AG04449 (cell line): ENCODE results near the gene KAT8.
"Not testable (repeated sequence)": the region's sequence is repeated elsewhere in the genome, so short reads cannot be mapped to it uniquely, and the experiment has no call there.

Source experiments
- CTCF ChIA-PET: fragments of 350-600 bp; formaldehyde crosslinking; extraction: SDS; loops from one replicate; lab custom pipeline; 2021; ENCODE audit warnings: antibody characterized with exemption; lab: Yijun Ruan, JAX
- POLR2A ChIA-PET: fragments of 400-600, 350-600 bp; formaldehyde crosslinking; extraction: SDS; loops from one replicate; lab custom pipeline; 2020; ENCODE audit warnings: antibody characterized with exemption, inconsistent platforms; lab: Yijun Ruan, JAX
- DNase-seq: peaks from one replicate; pipeline ENCODE4 v3.0.0-alpha.2; 2010; ENCODE audit warnings: low read depth, low spot score
- H3K4me3 ChIP-seq: 2 replicates; pipeline ENCODE4 v1.5.1; 2011; ENCODE audit warnings: low read depth, mild to moderate bottlenecking, control low read depth, low read length
- TF ChIP-seq, protein P1 (sequence below): IDR thresholded peaks from one replicate; pipeline ENCODE4 v1.5.1; 2011; ENCODE audit warnings: mild to moderate bottlenecking, moderate library complexity, low read length, control low read depth, inconsistent platforms; ENCODE audit not compliant: insufficient read depth; ENCODE audit errors: missing control alignments

Gene KAT8

DNA sequence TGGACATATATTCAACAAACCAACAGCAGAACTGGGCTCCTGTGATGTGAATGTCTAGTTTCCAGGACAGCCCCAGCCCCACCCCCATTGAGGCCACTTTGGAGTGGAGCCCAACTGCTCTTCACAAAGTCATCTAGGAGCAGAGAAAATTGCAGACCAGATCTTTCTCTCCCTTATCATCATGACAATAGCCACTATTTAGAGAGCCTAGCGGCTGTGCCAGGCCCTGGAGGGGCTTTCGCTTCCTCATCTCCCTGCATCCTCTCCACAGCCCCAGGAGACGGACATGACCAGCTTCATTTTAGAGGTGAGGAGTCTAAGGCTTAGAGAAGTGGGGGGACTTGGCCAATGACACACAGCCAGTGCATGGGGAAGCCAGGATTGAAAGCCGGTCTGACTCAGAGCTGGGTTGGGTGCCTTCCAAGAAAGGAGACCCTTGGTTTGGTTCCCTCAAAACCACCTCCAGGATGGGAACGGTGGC lies 16.7 kb downstream of the KAT8 start:
- DNase-seq, result no peak
- no peak overlapping the region for H3K4me3 ChIP-seq
- TF ChIP-seq, protein P1, sequence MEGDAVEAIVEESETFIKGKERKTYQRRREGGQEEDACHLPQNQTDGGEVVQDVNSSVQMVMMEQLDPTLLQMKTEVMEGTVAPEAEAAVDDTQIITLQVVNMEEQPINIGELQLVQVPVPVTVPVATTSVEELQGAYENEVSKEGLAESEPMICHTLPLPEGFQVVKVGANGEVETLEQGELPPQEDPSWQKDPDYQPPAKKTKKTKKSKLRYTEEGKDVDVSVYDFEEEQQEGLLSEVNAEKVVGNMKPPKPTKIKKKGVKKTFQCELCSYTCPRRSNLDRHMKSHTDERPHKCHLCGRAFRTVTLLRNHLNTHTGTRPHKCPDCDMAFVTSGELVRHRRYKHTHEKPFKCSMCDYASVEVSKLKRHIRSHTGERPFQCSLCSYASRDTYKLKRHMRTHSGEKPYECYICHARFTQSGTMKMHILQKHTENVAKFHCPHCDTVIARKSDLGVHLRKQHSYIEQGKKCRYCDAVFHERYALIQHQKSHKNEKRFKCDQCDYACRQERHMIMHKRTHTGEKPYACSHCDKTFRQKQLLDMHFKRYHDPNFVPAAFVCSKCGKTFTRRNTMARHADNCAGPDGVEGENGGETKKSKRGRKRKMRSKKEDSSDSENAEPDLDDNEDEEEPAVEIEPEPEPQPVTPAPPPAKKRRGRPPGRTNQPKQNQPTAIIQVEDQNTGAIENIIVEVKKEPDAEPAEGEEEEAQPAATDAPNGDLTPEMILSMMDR, result no peak
- CTCF ChIA-PET, result interaction anchor here (1.1 kb wide), 1 partner anchor 10 kb away, joined by 3 read pairs; no protein-coding TSS in a partner anchor
- POLR2A ChIA-PET, result no interaction called here

DNA sequence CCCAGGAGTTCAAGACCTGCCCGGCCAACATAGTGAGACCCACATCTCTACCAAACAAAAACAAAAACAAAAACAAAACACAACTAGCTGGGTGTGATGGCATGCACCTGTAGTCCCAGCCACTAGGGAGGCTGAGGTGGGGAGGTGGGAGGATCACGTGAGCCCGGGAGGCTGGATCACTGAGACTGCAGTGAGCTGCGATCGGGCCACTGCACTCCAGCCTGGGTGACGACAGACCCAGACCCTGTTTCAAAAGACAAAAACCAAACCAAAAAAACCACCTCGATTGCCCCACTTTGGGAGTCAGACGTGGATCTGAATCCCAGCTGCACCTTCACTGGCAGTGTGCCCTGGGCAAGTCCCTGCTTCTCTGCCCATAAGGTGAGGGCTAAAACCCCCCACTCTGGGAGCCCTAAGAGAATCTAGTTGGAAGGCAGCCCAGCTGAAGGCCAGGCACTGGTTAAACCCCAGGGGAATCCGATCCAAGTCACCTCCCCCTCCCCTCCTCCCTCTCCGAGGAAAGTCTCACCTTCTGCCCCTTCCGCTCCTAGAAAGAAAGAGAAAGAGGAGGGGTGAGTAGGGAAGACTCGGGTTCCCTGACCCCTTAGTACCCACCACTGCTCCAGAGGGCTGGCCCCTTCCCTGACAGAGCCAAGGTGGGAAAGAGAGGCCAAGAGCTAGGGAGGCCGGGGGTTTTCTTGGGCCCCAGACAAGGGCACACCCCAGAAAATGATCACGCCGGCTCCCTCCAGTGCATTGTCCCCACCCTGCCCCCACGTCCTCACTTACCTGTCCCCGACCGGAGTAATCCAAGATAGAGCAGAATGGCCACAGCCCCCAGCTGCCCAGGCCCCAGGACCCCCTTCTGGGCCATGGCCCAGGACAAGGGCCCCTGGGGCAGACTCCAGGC lies 17.4 kb downstream of the KAT8 start:
- POLR2A ChIA-PET, result interaction anchor here (1.1 kb wide), 1 partner anchor 61 kb away, joined by 3 read pairs; the partner anchor contains the start of genes ZNF646 and ZNF668
- H3K4me3 ChIP-seq, result no peak overlapping the region
- TF ChIP-seq, protein P1, result no peak
- DNase-seq, result no peak
- CTCF ChIA-PET, result interaction anchor here (1.1 to 1.2 kb wide), 2 partner anchors 10 to 16 kb away, joined by 3 read pairs; no protein-coding TSS in a partner anchor

DNA sequence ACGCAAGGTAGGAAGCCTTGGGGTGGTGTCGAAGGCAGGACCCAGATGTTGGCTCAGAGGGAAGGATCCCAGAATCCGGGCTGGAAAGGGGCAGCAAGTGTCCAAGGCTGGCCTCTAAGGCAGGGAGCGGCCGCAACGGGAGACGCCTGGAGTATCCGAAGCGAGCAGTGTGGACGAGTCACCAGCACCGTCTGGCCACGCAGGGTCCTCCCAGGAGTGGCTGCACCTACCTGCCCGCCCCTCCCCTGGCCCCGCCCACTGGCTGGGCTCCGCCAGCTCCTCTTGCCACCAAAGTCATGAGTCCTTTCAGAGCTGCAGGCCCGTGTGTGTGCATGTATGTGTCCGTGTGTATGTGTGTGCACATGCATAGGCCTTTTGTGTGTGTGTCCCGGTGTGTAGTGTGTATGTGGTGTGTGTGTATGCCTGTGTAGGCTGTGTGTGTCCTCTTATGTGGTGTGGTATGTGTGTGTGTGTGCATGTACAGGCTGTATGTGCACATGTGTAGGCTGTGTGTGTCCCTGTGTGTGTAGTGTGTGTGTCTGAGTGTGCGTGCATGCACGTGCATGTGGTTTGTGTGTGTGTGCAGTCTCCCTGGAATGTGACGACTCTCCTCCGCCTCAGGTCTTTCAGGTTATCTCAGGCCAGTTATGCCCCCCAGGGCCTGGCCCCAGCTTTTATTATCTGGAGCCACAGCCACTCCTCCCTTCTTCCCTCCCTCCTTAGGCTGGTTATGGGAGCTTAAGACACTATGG lies 18.2 kb downstream of the KAT8 start, which contains the start of gene PRSS8:
Gene PRSS8 (minus strand): TSS at position 193 of the 752 bp plus-strand sequence. CDS start 229 bp downstream, outside the sequence.
- ChIA-PET CTCF (interaction anchor here (1.2 to 1.3 kb wide), 2 partner anchors 17 to 183 kb away, joined by 3 to 4 read pairs; no protein-coding TSS in a partner anchor), POLR2A (interaction anchor here (1.1 kb wide), 2 partner anchors 18 to 62 kb away, joined by 3 read pairs; partner anchors contain the start of genes KAT8, ZNF646 and ZNF668)
- DNase-seq, result no peak
- no peak within 1 kb of the TSS for H3K4me3 ChIP-seq
- TF ChIP-seq, protein P1, result no peak

DNA sequence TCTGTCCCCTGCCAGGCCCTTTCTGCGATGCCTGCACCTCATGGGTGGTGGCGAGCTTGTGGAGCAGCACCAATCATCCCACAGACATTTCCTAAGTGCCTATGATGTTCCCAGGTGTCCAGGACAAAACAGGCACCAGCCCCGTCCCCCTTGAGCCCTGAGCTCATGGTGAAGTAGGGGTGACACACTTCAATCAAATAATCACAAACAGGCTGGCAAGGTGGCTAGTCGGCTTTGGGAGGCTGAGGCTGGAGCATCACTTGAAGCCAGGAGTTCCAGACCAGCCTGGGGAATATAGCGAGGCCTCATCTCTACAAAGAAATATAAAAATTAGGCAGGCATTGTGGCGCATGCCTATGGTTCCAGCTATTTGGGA lies 18.8 kb downstream of the KAT8 start:
- CTCF ChIA-PET, result interaction anchor here (1.2 to 1.7 kb wide), 3 partner anchors 17 to 183 kb away, joined by 3 to 4 read pairs (median 4); no protein-coding TSS in a partner anchor
- TF ChIP-seq, protein P1, result no peak
- POLR2A ChIA-PET, result interaction anchor here (1.1 kb wide), 2 partner anchors 19 to 62 kb away, joined by 3 read pairs; partner anchors contain the start of genes KAT8, ZNF646 and ZNF668
- H3K4me3 ChIP-seq, result no peak overlapping the region
- DNase-seq, result no peak

DNA sequence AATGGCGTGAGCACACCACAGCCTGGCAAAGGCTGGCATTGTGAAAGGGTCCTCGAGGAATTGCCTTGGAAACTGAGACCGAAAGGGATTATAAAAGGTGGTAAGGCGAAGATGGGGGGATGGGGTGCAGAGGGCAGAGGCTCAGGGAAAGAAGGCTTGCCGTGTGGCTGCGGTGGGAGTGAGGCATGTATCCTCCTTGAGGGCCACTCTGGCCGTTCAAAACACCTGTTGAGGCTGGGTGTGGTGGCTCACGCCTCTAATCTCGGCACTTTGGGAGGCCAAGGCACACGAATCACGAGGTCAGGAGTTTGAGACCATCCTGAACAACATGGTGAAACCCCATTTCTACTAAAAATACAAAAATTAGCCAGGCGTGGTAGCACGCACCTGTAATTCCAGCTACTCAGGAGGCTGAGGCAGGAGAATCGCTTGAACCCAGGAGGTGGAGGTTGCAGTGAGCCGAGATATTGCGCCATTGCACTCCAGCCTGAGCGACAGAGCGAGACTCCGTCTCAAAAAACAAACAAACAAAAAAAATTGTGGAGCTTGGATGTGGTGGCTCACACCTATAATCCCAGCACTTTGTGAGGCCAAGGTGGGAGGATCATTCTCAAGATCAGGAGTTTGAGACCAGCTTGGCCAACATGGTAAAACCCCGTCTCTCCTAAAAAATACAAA lies 19.5 kb downstream of the KAT8 start:
- not testable (repeated sequence) for DNase-seq, H3K4me3 ChIP-seq
- ChIA-PET CTCF (interaction anchor here (1.0 to 1.7 kb wide), 3 partner anchors 18 to 184 kb away, joined by 3 to 4 read pairs (median 4); no protein-coding TSS in a partner anchor), POLR2A (interaction anchor here (1.1 kb wide), 1 partner anchor 20 kb away, joined by 3 read pairs; the partner anchor contains the start of gene KAT8)
